SK-N-SH (cell line): ENCODE data around the gene SURF6. TPM values are rescaled to one million over a fixed set of nuclear protein-coding genes. Genes with fewer than 3 reads are reported as not detected.

Experiments
- CTCF ChIA-PET: fragments of 300-600, 350-600 bp; formaldehyde crosslinking; extraction: SDS; loops from one replicate; lab custom pipeline; 2021; lab: Yijun Ruan, JAX
- POLR2A ChIA-PET: fragments of 350-600 bp; sonication (Branson Sonifier 250); formaldehyde crosslinking; extraction: SDS; loops from one replicate; lab custom pipeline; 2020; ENCODE audit warnings: antibody characterized with exemption, inconsistent platforms; lab: Yijun Ruan, JAX
- DNase-seq: peaks from one replicate; pipeline ENCODE4 v3.0.0; 2012
- H2AFZ ChIP-seq: fragments of 200-600 bp; sonication (generic); 2 replicates; pipeline ENCODE4 v1.8.1; 2016; ENCODE audit warnings: antibody characterized with exemption, mild to moderate bottlenecking, low read depth
- H3F3A ChIP-seq: fragments of 200-600 bp; sonication (generic); replicated peaks from 2 replicates; pipeline ENCODE3; 2016; ENCODE audit warnings: antibody characterized with exemption, mild to moderate bottlenecking; ENCODE audit not compliant: insufficient read depth
- H3K27ac ChIP-seq, 2 experiments: fragments of 200-500 bp in 1 of 2; fragments of 200-600 bp in 1 of 2; sonication (Bioruptor generic) in 1 of 2; sonication (generic), shearing (Covaris generic) in 1 of 2; 2 replicates each; pipeline versions ENCODE4 v1.5.1 to v1.6.1; 2014 to 2016; ENCODE audit warnings: low read depth in 2 of 2, inconsistent platforms in 1 of 2, low read length in 1 of 2, mild to moderate bottlenecking in 1 of 2, mixed read lengths in 1 of 2
- H3K27me3 ChIP-seq: fragments of 200-600 bp; sonication (generic), shearing (Covaris generic); 2 replicates; pipeline ENCODE4 v1.6.1; 2016; ENCODE audit warnings: mixed run types; ENCODE audit not compliant: insufficient read depth
- H3K36me3 ChIP-seq, 2 experiments: fragments of 200-500 bp in 1 of 2; fragments of 200-600 bp in 1 of 2; sonication (Bioruptor generic) in 1 of 2; sonication (generic) in 1 of 2; replicated peaks in 1 of 2; 2 replicates each; pipeline versions ENCODE3 to v1.5.1; 2014 to 2016; ENCODE audit warnings: low read length in 1 of 2, mild to moderate bottlenecking in 1 of 2; ENCODE audit not compliant: insufficient read depth in 2 of 2, control insufficient read depth in 1 of 2
- H3K4me1 ChIP-seq, 2 experiments: fragments of 200-500 bp in 1 of 2; fragments of 200-600 bp in 1 of 2; sonication (Bioruptor generic) in 1 of 2; sonication (generic), shearing (Covaris generic) in 1 of 2; 2 replicates each; pipeline versions ENCODE4 v1.5.1 to v1.6.1; 2014 to 2016; ENCODE audit warnings: low read depth in 1 of 2, low read length in 1 of 2, mixed run types in 1 of 2; ENCODE audit not compliant: insufficient read depth in 2 of 2, control insufficient read depth in 1 of 2
- H3K4me2 ChIP-seq: fragments of 200-600 bp; sonication (generic), shearing (Covaris generic); 2 replicates; pipeline ENCODE4 v1.6.1; 2017; ENCODE audit warnings: mixed run types
- H3K4me3 ChIP-seq, 2 experiments: fragments of 200-500 bp in 1 of 2; fragments of 200-600 bp in 1 of 2; sonication (Bioruptor generic) in 1 of 2; sonication (generic), shearing (Covaris generic) in 1 of 2; 2 replicates each; pipeline versions ENCODE4 v1.5.1 to v1.8.1; 2014 to 2016; ENCODE audit warnings: low read depth in 2 of 2, inconsistent platforms in 1 of 2, low read length in 1 of 2, mild to moderate bottlenecking in 1 of 2, mixed read lengths in 1 of 2, moderate library complexity in 1 of 2
- H3K79me2 ChIP-seq: fragments of 200-600 bp; sonication (generic); 2 replicates; pipeline ENCODE4 v1.8.1; 2017; ENCODE audit warnings: mild to moderate bottlenecking; ENCODE audit not compliant: insufficient read depth
- H3K9ac ChIP-seq: fragments of 200-600 bp; sonication (generic); 2 replicates; pipeline ENCODE4 v1.6.1; 2017; ENCODE audit warnings: mixed run types
- H3K9me2 ChIP-seq: fragments of 200-600 bp; sonication (generic); 2 replicates; pipeline ENCODE4 v1.6.1; 2017; ENCODE audit warnings: mixed run types
- H3K9me3 ChIP-seq: fragments of 200-600 bp; sonication (generic); 2 replicates; pipeline ENCODE4 v1.6.1; 2017; ENCODE audit warnings: mixed run types, mild to moderate bottlenecking, moderate library complexity
- H4K20me1 ChIP-seq: fragments of 200-600 bp; sonication (generic); 2 replicates; pipeline ENCODE4 v1.6.1; 2017; ENCODE audit warnings: mild to moderate bottlenecking, mixed run types; ENCODE audit not compliant: insufficient read depth
- CHD2 ChIP-seq: fragments of 150-350 bp; IDR thresholded peaks from 2 replicates; pipeline ENCODE4 v1.6.1; 2018; ENCODE audit warnings: low read length; ENCODE audit not compliant: partially characterized antibody
- CTCF ChIP-seq: fragments of 200-600 bp; sonication (generic); IDR thresholded peaks from 2 replicates; pipeline ENCODE4 v1.6.1; 2017; ENCODE audit warnings: antibody characterized with exemption, mild to moderate bottlenecking, moderate library complexity
- ELF1 ChIP-seq: IDR thresholded peaks from 2 replicates; pipeline ENCODE4 v1.4.0; 2012
- EP300 ChIP-seq, 2 experiments: IDR thresholded peaks; 2 replicates each; pipeline versions ENCODE4 v1.4.0 to v1.6.1; 2012; ENCODE audit warnings: borderline replicate concordance in 1 of 2, low read depth in 1 of 2, low read length in 1 of 2
- EZH2phosphoT487 ChIP-seq: fragments of 200-600 bp; sonication (generic); IDR thresholded peaks from 2 replicates; pipeline ENCODE4 v1.6.1; 2017; ENCODE audit warnings: low read depth, mixed run types, mild to moderate bottlenecking, antibody characterized with exemption, moderate library complexity, borderline replicate concordance
- FOXJ3 ChIP-seq: sonication (generic); formaldehyde crosslinking; IDR thresholded peaks from 2 replicates; pipeline ENCODE4 v1.5.1; 2020; ENCODE audit warnings: mild to moderate bottlenecking, missing genetic modification reagents
- FOXM1 ChIP-seq: IDR thresholded peaks from 2 replicates; pipeline ENCODE4 v1.4.0; 2012; ENCODE audit warnings: low read depth, mild to moderate bottlenecking
- GABPA ChIP-seq: IDR thresholded peaks from 2 replicates; pipeline ENCODE4 v1.4.0; 2012; ENCODE audit warnings: low read depth, mild to moderate bottlenecking
- GATA2 ChIP-seq: sonication (generic); formaldehyde crosslinking; IDR thresholded peaks from 2 replicates; pipeline ENCODE4 v1.5.0; 2020; ENCODE audit warnings: mild to moderate bottlenecking, missing genetic modification reagents
- IRF3 ChIP-seq: fragments of 150-350 bp; IDR thresholded peaks from 2 replicates; pipeline ENCODE4 v1.6.1; 2016; ENCODE audit warnings: mild to moderate bottlenecking, low read depth, low read length
- JUND ChIP-seq: IDR thresholded peaks from 2 replicates; pipeline ENCODE4 v1.4.0; 2012
- MAX ChIP-seq: IDR thresholded peaks from 2 replicates; pipeline ENCODE4 v1.4.0; 2012; ENCODE audit warnings: low read depth
- NFIC ChIP-seq: IDR thresholded peaks from 2 replicates; pipeline ENCODE4 v1.4.0; 2012; ENCODE audit warnings: borderline replicate concordance
- NRF1 ChIP-seq: IDR thresholded peaks from 2 replicates; pipeline ENCODE4 v1.6.1; 2012; ENCODE audit warnings: low read depth, mild to moderate bottlenecking, low read length
- POLR2AphosphoS5 ChIP-seq: IDR thresholded peaks from 2 replicates; pipeline ENCODE4 v1.6.1; 2012; ENCODE audit warnings: low read depth, low read length
- RAD21 ChIP-seq: IDR thresholded peaks from 2 replicates; pipeline ENCODE4 v1.6.1; 2012; ENCODE audit warnings: mild to moderate bottlenecking, low read length
- RCOR1 ChIP-seq: fragments of 150-350 bp; IDR thresholded peaks from 2 replicates; pipeline ENCODE4 v1.6.1; 2017; ENCODE audit warnings: antibody characterized with exemption, low read length
- RFX5 ChIP-seq: IDR thresholded peaks from 2 replicates; pipeline ENCODE4 v1.6.1; 2012; ENCODE audit warnings: mild to moderate bottlenecking, improper control_type of control experiment, low read length
- RXRA ChIP-seq: IDR thresholded peaks from 2 replicates; pipeline ENCODE4 v1.4.0; 2012; ENCODE audit warnings: low read depth, mild to moderate bottlenecking, borderline replicate concordance
- SIN3A ChIP-seq: IDR thresholded peaks from 2 replicates; pipeline ENCODE4 v1.6.1; 2012; ENCODE audit warnings: low read depth, mild to moderate bottlenecking, low read length, moderate library complexity, borderline replicate concordance
- SMC3 ChIP-seq: IDR thresholded peaks from 2 replicates; pipeline ENCODE4 v1.6.1; 2012; ENCODE audit warnings: low read depth, low read length, improper control_type of control experiment
- TAF1 ChIP-seq: IDR thresholded peaks from 2 replicates; pipeline ENCODE4 v1.6.1; 2012; ENCODE audit warnings: low read depth, mild to moderate bottlenecking, low read length, moderate library complexity, borderline replicate concordance
- TCF12 ChIP-seq: IDR thresholded peaks from 2 replicates; pipeline ENCODE4 v1.4.0; 2012
- TEAD4 ChIP-seq: IDR thresholded peaks from 2 replicates; pipeline ENCODE4 v1.4.0; 2012; ENCODE audit warnings: mild to moderate bottlenecking, borderline replicate concordance; ENCODE audit not compliant: insufficient read depth
- USF1 ChIP-seq: IDR thresholded peaks from 2 replicates; pipeline ENCODE4 v1.4.0; 2012; ENCODE audit warnings: low read depth, borderline replicate concordance
- USF2 ChIP-seq: fragments of 150-350 bp; IDR thresholded peaks from 2 replicates; pipeline ENCODE4 v1.6.1; 2017; ENCODE audit warnings: antibody characterized with exemption, low read length, low read depth, borderline replicate concordance
- YY1 ChIP-seq: IDR thresholded peaks from 2 replicates; pipeline ENCODE4 v1.4.0; 2012; ENCODE audit warnings: low read depth, mild to moderate bottlenecking
- ZBTB33 ChIP-seq: IDR thresholded peaks from 2 replicates; pipeline ENCODE4 v1.4.0; 2012; ENCODE audit warnings: low read depth, borderline replicate concordance
- WGBS: methylation state at CpG from one replicate; pipeline ENCODE4 v1.1.6; 2017; ENCODE audit warnings: low lambda C conversion rate; 5-methylcytosine and 5-hydroxymethylcytosine counted together
- polyA plus RNA-seq, 3 experiments: library from polyadenylated mRNA; depleted of rRNA; stranded (reverse); fragments of >200 nt; gene quantifications; 2 replicates each; pipeline ENCODE4 v1.2.3, GENCODE V29; 2012

The SURF6 gene
- polyA plus RNA-seq, 1 of the 3 experiments (the other 2 are of a cell fraction) = 44.5 TPM

GRCh38 chr9:133356391-133357091 lies 20.6 kb upstream of the SURF6 start, which contains the start of the genes SURF1 and SURF2:
TSS of gene SURF1 (minus strand) at chr9:133356487. CDS start at chr9:133356453, 34 bp downstream.
TSS of gene SURF2 (plus strand) at chr9:133356550. CDS start at chr9:133356593, 43 bp downstream.
- peaks cover 13 to 33% of the 10 kb centered on the region in 2 experiments; a peak in 2 of 4 replicates for H3K4me1 ChIP-seq
- H2AFZ ChIP-seq = no peak within 1 kb of the TSS
- peaks cover 8 to 57% of the 10 kb centered on the region in 2 experiments for H3K36me3 ChIP-seq
- H3K9me3 ChIP-seq = no peaks in the 10 kb centered on the region
- CTCF ChIA-PET = interaction anchor here (0.9 to 1.9 kb wide), 8 partner anchors 9 to 176 kb away, joined by 3 to 7 read pairs (median 4); partner anchors contain the start of genes MED22, RPL7A and SLC2A6
- peak within 1 kb of the TSS; percentile 86 to 90 for H3K4me3 ChIP-seq
- H3K27me3 ChIP-seq = no peaks in the 10 kb centered on the region
- POLR2A ChIA-PET = interaction anchor here (1.1 to 2.5 kb wide), 4 partner anchors 8 to 19 kb away, joined by 3 to 11 read pairs (median 3); partner anchors contain the start of genes MED22 and RPL7A
- H3K9ac ChIP-seq = peak within 1 kb of the TSS; percentile 79
- peak within 1 kb of the TSS; percentile 97 for H3K4me2 ChIP-seq
- peak within 1 kb of the TSS; percentile 34 to 68; a peak in 3 of 4 replicates for H3K27ac ChIP-seq
- H3K9me2 ChIP-seq = no peaks in the 10 kb centered on the region
- H3F3A ChIP-seq = peaks cover 27% of the 10 kb centered on the region
- 1% methylated on average over 22 of the region's 78 CpGs for WGBS
- DNase-seq = peak; percentile 97
- peaks cover 15% of the 10 kb centered on the region for H4K20me1 ChIP-seq
- H3K79me2 ChIP-seq = peaks cover 45% of the 10 kb centered on the region
- no peak for TF ChIP-seq RAD21
- TF ChIP-seq GABPA = peak; percentile 84
- no peak for TF ChIP-seq CTCF
- TF ChIP-seq TEAD4 = no peak
- no peak for TF ChIP-seq IRF3
- no peak for TF ChIP-seq JUND
- TF ChIP-seq RFX5 = no peak
- TF ChIP-seq RXRA = no peak
- no peak for TF ChIP-seq USF2
- TF ChIP-seq CHD2 = peak; percentile 76
- peak; percentile 34; the same call in 1 of the 2 replicates for TF ChIP-seq USF1
- TF ChIP-seq SIN3A = peak; percentile 81
- TF ChIP-seq SMC3 = no peak
- TF ChIP-seq POLR2AphosphoS5 = peak; percentile 83
- TF ChIP-seq EZH2phosphoT487 = no peak
- no peak for TF ChIP-seq NRF1
- TF ChIP-seq TCF12 = no peak
- no peak for TF ChIP-seq NFIC
- no peak for TF ChIP-seq EP300 (IDR thresholded peaks at IDR 0.05; ENCODE audit: borderline replicate concordance in 1 of 2, low read depth in 1 of 2, low read length in 1 of 2)
- TF ChIP-seq RCOR1 = no peak
- TF ChIP-seq TAF1 = peak; percentile 91
- no peak for TF ChIP-seq ZBTB33
- no peak for TF ChIP-seq GATA2 (CRISPR knock-in tag)
- no peak for TF ChIP-seq FOXM1
- peak; percentile 65 for TF ChIP-seq ELF1
- peak; percentile 43; the same call in 1 of the 2 replicates for TF ChIP-seq MAX
- TF ChIP-seq YY1 = peak; percentile 86
- no peak for TF ChIP-seq FOXJ3 (CRISPR knock-in tag)
